ENCODE measurements around the gene ATXN2.

GRCh38 chr12:111624540-111624939 is 25.4 kb upstream of the ATXN2 start:
- TF ChIP-seq, protein P1, sequence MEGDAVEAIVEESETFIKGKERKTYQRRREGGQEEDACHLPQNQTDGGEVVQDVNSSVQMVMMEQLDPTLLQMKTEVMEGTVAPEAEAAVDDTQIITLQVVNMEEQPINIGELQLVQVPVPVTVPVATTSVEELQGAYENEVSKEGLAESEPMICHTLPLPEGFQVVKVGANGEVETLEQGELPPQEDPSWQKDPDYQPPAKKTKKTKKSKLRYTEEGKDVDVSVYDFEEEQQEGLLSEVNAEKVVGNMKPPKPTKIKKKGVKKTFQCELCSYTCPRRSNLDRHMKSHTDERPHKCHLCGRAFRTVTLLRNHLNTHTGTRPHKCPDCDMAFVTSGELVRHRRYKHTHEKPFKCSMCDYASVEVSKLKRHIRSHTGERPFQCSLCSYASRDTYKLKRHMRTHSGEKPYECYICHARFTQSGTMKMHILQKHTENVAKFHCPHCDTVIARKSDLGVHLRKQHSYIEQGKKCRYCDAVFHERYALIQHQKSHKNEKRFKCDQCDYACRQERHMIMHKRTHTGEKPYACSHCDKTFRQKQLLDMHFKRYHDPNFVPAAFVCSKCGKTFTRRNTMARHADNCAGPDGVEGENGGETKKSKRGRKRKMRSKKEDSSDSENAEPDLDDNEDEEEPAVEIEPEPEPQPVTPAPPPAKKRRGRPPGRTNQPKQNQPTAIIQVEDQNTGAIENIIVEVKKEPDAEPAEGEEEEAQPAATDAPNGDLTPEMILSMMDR (conservative IDR thresholded peaks at IDR 0.05; ENCODE audit: low read depth, low read length), result no peak
- no peak for TF ChIP-seq RAD21 (IDR thresholded peaks at IDR 0.05; ENCODE audit: low read length)
- no peak for TF ChIP-seq POLR2A (IDR thresholded peaks at IDR 0.05; ENCODE audit: low read depth, low read length)
- TF ChIP-seq MAZ (IDR thresholded peaks at IDR 0.05; ENCODE audit: borderline replicate concordance, low read depth, low read length), result no peak
- TF ChIP-seq, protein P2, sequence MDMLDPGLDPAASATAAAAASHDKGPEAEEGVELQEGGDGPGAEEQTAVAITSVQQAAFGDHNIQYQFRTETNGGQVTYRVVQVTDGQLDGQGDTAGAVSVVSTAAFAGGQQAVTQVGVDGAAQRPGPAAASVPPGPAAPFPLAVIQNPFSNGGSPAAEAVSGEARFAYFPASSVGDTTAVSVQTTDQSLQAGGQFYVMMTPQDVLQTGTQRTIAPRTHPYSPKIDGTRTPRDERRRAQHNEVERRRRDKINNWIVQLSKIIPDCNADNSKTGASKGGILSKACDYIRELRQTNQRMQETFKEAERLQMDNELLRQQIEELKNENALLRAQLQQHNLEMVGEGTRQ (IDR thresholded peaks at IDR 0.05; ENCODE audit: low read depth, low read length), result no peak
- no peak for TF ChIP-seq FOS (IDR thresholded peaks at IDR 0.05; ENCODE audit: low read depth, low read length)
- TF ChIP-seq SMC3 (IDR thresholded peaks at IDR 0.05; ENCODE audit: low read depth, low read length), result no peak
- no peak for TF ChIP-seq BHLHE40 (IDR thresholded peaks at IDR 0.05; ENCODE audit: low read depth, low read length)
- TF ChIP-seq RCOR1 (IDR thresholded peaks at IDR 0.05; ENCODE audit: insufficient replicate concordance, low read length), result no peak
- TF ChIP-seq NFE2L2 (IDR thresholded peaks at IDR 0.05; ENCODE audit: low read depth, low read length), result no peak
- no peak for TF ChIP-seq CEBPB (IDR thresholded peaks at IDR 0.05; ENCODE audit: low read depth, low read length)
- no peak for TF ChIP-seq RFX5 (IDR thresholded peaks at IDR 0.05; ENCODE audit: low read depth, low read length)
- no peak for TF ChIP-seq ELK1 (IDR thresholded peaks at IDR 0.05; ENCODE audit: borderline replicate concordance, low read depth, low read length)
